GM08714 (cell line): ENCODE measurements around the gene INPP4B.

Source experiments
- H3K4me3 ChIP-seq: fragments of 200-500 bp; sonication (Bioruptor generic); 2 replicates; pipeline ENCODE4 v1.5.1; 2014; ENCODE audit warnings: mild to moderate bottlenecking, low read length, inconsistent platforms
- ZNF274 ChIP-seq: IDR thresholded peaks from 2 replicates; pipeline ENCODE4 v1.6.1; 2012; ENCODE audit warnings: mild to moderate bottlenecking, low read depth, low read length

The INPP4B gene

DNA sequence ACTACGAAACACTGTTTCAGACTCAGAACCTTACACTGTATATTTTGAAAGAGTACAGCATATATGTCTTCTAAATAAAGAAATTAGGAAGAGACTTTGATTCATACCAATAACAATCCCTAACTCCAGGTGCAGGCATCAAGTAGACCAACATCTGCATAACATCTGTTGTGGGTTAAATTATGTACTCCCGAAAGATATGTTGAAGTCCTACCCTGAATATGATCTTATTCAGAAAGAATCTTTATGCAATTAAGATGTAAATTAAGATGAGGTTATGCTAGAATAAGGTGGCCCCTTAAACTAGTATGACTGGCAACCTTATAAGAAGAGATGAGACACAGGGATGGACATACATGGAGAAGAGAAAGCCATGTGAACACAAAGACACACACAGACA, 117.9 kb downstream of the INPP4B start:
- no peak for TF ChIP-seq ZNF274
- H3K4me3 ChIP-seq = no peak overlapping the region

DNA sequence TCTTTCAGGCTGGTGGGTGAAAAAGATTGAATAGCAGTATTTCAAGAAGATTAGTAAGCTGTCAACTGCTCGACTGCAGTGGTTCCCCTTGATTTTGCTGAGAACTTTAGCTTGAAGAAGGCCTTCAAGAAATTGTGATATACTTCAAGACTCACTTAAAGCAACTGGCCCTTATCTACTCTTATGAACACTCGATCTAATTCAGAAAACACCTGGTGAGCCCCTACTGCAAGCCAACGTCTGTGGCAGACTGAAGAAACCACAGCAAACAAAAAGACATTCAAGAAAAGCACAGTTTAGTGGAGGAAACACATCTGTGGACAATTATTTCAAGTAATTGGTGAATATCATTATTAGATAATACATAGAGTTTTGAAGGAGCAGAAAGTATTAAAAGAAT, 119.0 kb downstream of the INPP4B start:
- TF ChIP-seq ZNF274 = no peak
- no peak overlapping the region for H3K4me3 ChIP-seq

DNA sequence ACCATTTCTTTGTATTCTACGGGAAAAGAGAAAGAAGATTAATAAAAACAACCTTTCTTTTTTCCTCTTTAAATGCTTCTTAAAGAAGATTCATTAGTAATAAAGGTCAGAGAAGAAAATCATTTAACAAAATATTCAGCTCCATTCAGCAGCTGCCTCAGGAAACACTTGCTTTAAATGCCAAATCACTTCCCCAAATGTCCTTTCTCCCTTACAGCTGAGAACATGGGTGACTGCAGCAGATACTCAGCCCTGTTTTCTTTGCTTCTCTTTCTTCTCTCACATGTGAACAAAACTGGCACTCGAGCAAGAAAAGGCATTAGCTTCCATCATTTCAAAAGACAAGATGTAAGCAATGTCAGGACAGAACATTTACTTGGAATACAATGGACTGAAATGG, 120.2 kb downstream of the INPP4B start:
- no peak for TF ChIP-seq ZNF274
- no peak overlapping the region for H3K4me3 ChIP-seq

DNA sequence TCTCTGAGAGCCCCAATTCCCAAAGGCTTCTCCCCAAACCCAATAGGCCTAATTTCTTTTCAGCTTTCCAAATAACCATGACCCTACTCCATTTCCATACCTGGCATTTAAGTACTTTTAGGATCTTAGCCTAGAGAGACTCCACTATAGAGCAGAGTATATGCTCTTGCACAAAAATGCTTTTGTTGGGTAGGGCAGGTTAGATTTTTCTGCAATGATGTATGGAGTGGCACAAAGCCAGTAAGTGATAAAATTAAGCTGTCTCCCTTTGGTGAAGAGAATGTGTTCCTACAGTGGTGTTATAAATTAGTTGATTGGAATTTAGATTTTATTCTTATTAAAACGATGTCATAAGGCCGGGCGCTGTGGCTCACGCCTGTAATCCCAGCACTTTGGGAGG, 124.9 kb downstream of the INPP4B start:
- no peak overlapping the region for H3K4me3 ChIP-seq
- no peak for TF ChIP-seq ZNF274

DNA sequence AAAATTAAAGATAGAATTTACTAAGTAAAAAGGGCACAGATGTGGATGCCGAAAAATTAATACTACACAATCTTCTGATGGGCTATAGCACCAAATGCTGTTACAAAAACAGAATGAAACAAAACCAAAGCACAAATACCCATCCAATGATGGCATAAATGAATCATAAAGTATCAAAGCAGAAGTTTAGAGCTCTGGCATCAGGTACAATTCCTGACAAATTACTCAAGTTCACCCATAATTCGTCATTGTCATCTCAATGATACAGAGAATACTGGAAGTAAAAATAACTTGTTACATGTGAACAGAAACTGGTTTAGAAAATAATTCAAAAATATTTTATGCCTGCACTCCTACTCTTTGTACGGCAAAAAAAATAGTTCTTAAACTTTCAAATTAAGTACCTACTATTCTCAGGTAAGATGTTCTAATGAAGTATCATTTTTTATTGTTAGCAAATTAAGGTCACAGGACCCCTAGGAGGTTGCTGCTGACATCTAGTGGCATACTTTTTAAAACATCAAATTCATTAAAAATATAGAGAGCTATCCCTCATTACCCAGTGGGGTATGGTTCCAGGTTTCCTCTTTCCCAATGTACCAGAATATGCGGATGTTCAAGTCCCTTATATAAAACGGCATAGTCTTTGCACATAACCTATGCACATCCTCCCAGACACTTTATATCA, 126.1 kb downstream of the INPP4B start:
- TF ChIP-seq ZNF274 = no peak

DNA sequence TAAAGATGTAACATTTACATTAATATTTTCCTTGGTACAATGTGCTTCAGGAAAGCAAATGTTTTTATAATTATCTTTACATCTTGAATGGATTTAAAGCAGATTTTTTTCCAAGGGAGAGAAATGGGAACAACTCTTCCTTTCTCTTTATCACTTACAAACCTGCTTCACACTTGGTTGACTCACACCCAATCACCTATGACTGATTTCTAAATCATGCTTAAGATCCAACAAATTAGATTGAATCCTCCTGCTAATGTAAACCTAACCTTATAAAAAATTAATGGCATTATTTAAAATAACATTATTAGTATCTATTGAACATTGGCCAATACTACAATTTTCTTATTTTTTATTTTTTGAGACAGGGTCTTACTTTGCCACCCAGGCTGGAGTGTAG, 127.1 kb downstream of the INPP4B start:
- no peak for TF ChIP-seq ZNF274
- no peak overlapping the region for H3K4me3 ChIP-seq

More for the DNA sequence above, 126.1 kb downstream of the INPP4B start:
- H3K4me3 ChIP-seq = no peak overlapping the region

DNA sequence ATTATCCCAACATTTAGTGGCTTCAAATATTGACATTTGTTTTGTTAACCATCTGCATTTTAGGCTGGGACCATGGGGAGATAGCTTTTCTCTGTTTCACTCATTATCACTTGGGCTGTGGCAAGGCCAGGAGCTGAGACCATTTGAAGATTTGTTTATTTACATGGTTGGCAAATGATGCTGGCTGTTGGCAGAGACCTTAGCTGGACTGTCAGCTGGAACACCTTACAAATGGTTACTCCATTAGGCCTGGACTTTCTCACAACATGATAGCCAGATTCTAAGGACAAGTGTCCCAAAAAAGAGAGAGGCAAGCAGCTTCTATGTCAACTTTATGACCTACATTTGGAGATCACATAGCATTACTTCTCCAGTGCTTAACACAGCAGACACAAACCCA, 130.4 kb downstream of the INPP4B start:
- no peak overlapping the region for H3K4me3 ChIP-seq

DNA sequence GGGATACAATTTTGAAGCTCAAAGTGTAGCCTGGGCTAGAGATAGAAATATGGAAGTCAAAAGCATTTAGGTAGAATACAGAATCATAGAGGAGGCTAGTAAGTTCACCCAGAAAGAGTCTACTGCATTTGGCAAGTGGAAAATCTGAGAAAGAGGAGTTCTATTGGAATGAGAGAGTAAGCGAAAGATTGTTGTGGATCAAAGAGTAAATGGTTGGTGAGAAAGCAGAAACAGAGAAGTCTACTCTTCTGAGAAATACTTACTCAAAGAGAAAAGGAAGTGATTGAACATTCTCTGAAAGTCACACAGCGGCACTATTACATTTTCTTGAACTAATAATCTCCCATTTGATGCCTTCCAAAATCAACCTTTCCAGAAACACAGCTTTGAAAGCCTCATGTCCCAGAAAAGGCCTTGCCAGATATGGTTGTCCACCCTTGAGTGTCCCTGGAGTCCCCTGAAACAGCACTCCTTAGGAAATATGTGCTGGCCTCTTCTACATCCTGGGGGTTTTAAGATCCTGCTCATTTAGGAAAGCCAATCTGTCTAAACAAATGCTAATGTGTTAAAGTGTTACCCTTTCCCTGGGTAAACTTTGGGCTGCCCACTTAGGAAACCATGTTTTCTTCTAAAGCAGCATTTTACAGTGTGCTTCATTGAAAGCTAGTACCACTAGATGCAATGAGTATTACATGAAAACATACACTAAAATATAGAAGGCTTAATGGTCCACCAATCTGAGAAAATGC, 132.6 kb downstream of the INPP4B start:
- no peak for TF ChIP-seq ZNF274
- H3K4me3 ChIP-seq = no peak overlapping the region

More for the DNA sequence above, 130.4 kb downstream of the INPP4B start:
- TF ChIP-seq ZNF274 = no peak

DNA sequence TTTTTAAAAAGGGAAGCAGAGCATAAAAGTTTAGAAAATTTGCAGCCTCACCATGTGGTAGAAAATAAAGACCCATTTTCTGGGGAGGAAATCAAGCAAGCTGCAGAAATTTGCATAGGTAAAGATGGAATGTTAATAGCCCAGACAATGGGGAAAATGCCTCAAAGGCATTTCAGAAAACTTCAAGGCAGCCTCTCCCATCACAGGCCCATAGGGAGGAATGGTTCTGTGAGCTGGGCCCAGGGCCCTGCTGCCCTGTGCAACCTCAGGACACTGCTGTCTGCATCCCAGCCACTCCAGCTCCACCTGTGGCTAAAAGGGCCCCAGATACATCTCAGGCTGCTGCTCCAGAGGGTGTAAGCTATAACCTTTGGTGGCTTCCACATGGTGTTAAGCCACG, 137.9 kb downstream of the INPP4B start:
- no peak overlapping the region for H3K4me3 ChIP-seq
- no peak for TF ChIP-seq ZNF274

DNA sequence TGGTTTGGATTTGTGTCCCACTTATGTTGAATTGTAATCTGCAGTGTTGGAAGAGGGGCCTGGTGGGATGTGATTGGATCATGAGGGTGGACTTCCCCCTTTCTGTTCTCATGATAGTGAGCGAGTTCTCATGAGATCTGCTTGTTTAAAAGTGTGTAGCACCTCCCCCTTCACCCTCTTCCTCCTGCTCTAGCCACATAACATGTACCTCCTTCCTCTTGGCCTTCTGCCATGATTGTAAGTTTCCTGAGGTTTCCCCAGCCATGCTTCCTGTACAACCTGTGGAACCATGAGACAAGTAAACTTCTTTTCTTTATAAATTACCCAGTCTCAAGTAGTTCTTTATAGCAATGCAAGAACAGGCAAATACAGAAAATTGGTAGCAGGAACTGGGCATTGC, 138.7 kb downstream of the INPP4B start:
- TF ChIP-seq ZNF274 = no peak
- no peak overlapping the region for H3K4me3 ChIP-seq

DNA sequence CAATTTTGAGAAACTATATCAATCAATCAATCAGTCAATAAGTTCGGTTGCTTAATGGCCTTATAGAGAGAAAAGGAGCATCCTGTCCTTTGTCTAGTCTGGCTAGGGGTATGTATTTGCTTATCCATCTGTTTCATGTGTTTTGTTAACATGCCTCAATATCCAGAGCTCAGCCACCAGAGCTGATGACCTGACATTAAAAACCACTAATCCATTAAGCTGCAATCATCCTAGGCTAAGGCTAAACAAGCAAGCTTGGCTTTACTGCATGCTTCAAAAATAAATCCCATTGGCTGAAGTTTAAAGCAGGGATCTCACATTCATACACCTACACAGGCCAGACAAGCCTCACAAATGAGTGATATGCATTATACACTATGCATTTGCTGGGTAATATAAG, 139.7 kb downstream of the INPP4B start:
- H3K4me3 ChIP-seq = no peak overlapping the region
- no peak for TF ChIP-seq ZNF274

DNA sequence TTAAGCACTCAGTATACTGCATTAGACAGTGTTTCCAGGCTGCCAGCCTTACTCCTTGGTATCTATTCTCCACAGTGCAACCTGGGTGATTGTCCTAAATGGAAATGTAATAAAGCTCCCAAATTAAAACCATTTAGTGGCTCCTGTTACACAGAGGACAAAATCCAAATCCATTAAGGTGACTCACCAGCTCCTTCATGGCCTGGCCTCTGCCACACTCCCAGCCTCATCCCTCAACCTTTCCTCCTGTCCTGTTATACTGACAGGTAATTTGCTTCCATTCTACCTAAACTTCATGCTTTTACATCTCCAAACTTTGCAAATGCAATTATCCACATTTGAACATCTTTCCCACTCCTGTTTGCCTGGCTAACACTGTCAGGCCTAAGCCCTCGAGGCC, 140.3 kb downstream of the INPP4B start:
- no peak for TF ChIP-seq ZNF274

DNA sequence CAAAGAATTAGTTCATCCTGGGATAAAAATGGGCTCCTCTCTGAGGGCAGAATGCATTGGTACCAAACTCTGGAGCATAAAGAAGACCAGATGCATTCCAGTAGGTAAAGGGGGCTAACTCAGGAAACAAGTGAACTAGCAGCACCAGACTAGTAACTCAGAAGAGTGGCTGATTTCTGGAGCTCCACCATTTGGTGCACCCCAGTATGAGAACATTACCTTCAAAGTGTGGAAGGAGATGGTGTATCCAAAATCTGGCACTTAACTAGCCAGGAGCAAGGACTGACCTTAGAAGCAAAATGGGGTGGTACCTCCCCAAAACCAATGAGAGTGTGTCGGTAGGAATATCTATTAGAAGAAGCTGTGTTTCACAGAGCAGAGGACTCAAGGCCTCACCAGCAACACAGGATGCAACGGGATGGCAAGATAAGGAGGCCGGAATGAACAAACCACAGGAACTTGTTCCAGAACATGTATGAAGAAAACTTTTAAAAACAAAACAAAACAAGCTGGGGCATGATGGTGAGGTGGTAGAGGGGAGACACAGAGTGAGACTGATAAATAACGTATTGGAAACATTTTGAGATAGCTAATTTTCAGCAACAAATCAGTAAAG, 142.3 kb downstream of the INPP4B start:
- TF ChIP-seq ZNF274 = no peak
- no peak overlapping the region for H3K4me3 ChIP-seq

More for the DNA sequence above, 140.3 kb downstream of the INPP4B start:
- no peak overlapping the region for H3K4me3 ChIP-seq

DNA sequence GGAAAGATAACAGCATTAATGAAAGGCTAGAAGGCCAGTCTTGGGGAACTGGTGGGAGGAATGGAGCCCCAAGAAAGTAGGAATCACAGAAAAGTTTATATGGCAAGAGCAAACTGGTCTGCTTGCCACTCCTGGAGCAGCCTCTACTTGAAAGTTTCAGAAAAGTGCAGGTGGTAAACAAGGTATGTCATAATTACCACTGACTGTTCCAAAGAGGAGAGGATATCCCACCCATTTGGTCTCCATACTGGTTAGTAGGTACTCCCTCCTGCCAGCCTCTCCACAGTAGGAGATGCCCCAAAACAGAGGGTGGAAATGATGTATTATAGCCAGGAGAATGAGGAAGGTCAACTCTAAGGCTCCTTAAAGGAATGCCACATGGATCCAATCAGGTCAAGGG, 145.1 kb downstream of the INPP4B start:
- no peak overlapping the region for H3K4me3 ChIP-seq
- TF ChIP-seq ZNF274 = no peak

DNA sequence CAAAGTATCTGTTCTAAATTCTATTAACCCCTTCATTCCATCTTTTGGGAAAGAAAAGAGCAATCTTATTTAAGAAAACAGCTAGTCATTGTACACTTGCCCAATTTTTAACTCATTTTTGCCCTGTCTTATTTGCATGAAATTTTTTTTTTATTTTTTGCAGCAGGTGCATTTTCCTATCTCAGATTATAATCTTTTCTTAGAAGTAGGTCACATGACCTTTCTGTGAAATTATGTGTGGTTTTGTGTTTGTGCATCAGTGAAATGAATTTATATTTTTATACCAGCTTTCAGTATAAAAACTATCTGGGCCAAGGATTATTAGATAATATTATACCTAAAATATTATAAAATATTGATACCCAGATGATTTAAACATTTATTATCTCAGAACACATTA, 145.6 kb downstream of the INPP4B start:
- no peak overlapping the region for H3K4me3 ChIP-seq
- no peak for TF ChIP-seq ZNF274
